HG02678 (cell line): ENCODE measurements around the gene UCP2.

ENCODE experiments used
- ATAC-seq: cut with Tn5 transposase; IDR thresholded peaks from one replicate; pipeline ENCODE4 v1.9.1; 2021; ENCODE audit warnings: mild to moderate bottlenecking, moderate library complexity; ENCODE audit not compliant: unreplicated experiment

Gene UCP2, protein sequence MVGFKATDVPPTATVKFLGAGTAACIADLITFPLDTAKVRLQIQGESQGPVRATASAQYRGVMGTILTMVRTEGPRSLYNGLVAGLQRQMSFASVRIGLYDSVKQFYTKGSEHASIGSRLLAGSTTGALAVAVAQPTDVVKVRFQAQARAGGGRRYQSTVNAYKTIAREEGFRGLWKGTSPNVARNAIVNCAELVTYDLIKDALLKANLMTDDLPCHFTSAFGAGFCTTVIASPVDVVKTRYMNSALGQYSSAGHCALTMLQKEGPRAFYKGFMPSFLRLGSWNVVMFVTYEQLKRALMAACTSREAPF

DNA sequence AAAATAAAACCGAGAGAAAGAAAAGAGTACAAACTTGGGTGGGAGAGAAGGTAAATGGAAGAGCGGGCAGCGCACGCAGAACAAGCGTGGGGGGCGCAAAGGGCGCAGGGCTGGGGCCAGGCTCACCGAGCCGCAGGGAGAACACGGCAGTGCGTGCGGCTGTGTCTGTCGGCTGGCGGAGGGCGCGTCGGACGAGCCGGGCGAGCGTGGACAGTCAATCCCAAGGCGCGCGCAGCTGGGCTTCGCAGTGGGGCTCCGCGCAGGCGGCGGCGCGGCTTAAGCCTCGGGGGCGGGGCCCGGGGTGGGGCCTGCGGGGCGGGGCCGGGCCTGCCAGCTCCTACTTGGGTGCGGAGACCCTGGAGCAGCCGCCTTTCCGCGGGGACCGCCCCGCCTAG, at the start of gene UCP2:
UCP2 (minus strand) TSS at position 249 of the 395 bp plus-strand sequence. CDS start 4,465 bp downstream, outside the sequence.
- peak; percentile 50 for ATAC-seq

DNA sequence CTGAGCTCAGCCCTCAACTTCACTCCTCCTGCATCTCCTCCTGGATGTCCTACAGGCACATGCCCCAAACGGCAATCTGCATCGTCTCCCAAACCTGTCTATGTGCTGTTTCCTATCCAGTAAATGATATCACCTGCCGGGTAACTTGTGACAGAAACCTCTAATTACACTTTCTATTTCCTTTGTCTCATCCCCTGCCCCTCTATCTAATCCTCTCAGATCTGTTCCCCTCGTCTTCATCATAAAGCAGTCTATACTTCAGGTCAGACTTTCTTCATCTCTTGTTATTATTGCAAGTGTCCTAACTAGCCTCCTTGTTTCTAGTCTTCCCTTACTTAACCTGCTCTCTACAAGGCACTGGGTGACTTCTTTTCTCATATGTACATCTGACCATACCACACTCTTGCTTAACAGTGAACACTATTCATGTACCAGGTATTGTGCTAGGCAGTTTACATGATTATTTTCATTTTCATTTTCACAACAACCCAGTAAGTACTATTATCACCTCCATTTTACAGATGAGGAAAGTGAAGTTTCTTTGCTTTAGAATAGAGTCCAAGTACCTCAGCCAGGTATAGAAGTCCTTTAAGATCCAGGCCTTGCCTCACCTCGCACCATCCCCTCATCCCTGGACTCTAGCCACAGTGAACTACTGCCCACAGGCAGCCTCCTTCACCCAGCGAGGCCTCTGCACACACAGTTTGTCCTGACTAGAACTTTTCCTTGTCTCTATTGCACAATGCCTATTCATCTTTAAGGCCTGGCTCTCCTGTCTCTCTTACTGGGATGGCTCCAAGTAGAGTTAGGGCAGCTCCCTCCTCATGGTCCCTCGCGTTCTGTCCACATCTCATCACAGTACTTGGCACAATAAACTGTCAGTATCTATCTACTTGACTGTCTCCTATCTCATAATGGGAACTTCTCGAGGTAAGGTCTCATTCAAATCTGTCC, 48.4 kb upstream of the UCP2 start:
- ATAC-seq, result no peak

DNA sequence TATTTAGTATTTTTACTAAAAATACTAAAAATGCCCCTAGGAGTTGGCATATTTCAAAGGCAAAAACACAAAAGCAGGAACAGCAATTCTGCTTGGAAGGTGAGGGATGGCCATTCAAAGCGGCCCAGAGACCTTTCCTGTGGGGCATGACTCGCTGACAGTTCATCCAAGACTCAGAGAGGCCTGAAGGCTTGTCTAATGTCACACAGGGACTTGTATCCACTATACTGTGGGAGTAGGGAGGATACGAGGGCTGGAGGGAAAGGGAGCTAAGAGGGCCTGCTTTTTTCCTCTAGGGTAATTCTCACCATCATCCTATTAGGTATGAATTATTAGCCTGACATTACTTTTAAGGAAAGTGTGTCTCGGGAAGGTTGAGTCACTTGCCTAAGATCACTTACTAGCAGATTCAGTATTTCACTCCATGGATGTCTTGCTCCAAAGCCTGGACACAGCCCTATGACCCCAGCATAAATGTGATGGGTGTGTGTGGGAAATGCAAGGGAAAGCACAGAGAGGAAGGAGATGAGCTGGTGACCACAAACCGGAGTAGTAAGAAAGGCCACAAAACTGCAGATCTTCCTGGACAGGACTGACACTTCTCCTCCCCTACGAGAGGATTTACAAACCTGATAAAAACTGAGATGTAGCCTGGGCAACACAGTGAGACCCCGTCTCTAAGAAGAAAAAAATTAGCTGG, 43.0 kb upstream of the UCP2 start:
- no peak for ATAC-seq

DNA sequence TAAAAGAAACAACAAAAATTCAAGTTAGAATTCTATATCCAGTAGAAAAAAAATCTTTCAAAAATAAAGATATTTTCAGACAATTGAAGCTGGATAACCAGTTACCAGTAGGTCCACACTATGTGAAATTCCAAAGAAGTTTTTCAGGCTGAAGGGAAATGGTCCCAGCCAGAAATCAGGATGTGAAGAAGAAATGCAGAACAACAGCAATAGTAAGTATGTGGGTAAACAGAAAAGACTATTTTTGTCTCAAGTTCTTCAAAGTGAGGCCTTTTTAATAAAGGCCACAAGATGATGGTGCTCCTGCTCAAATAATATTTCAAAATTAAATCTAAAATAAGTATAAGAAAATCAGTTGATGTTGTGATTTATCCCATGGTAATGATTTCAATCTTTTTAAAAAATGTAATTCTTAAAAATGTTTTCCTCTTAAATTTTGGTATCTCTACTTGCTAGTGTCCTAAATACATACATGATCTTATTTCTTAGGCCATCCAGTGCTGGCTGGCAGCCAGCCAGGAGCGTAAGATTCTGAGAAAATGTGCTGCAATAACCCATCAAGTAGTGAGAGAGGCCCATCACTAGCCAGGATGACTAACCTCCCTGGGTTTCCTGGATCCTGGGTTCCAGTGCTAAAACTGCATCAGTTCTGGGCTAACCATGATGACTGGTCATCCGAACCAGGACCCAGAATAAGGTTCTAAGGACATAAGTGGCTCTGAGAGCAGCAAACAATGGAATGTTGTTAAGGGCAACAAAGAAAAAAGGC, 41.8 kb upstream of the UCP2 start:
- no peak for ATAC-seq

DNA sequence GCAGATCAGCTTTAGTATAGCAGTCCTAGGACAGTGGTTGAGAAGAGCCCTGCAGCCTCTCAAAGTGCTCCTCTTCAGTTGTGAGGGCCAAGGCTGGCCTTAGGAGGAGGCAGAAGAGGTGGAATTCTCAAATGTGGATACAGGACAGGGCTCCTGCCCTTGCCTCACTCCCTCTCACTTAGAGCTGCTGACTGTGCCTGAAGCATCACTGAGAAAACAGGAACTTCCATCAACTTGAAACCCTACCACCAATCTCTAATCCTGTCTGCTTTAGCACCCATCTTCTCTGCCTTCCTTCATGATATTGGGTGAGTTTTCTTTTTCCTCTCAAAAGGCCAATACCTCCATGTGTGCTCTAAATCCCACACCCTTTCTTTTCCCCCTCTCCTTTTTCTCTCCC, 40.6 kb upstream of the UCP2 start:
- ATAC-seq, result no peak

DNA sequence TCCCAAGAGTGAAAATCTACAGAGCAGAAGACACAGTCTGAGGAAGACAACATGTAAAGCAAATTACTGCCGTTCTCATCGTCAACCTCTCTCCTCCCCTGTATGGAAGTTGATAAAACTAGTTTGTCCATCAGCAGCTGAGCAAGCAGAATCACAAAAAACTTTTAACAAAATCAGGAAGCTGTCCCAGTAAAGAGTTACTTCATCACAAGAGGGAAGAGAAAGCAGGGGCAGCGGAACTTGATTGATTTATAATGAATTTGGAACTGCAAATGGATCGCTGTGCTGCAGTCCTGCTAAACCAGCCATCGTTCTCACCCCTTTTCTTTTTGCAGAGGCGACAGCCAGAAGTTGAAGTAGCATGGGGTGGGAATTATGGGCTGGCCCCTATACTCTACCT, 39.9 kb upstream of the UCP2 start:
- ATAC-seq, result no peak

DNA sequence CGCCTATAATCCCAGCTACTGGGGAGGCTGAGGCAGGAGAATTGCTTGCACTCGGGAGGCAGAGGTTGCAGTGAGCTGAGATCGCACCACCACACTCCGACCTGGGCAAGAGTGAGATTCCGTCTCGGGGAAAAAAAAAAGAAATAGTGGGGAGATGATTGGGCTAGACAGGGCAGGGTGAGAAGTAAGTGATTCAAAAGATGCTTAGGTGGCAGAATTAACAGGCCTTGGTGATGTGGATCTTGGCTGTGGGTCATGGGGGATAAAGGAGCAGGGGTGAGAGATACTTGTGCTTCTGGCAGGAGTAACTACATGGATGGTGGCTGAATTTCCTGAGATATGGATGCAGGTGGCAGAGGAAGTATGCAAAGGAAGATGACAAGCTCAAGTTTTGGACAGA, 39.4 kb upstream of the UCP2 start:
- no peak for ATAC-seq

DNA sequence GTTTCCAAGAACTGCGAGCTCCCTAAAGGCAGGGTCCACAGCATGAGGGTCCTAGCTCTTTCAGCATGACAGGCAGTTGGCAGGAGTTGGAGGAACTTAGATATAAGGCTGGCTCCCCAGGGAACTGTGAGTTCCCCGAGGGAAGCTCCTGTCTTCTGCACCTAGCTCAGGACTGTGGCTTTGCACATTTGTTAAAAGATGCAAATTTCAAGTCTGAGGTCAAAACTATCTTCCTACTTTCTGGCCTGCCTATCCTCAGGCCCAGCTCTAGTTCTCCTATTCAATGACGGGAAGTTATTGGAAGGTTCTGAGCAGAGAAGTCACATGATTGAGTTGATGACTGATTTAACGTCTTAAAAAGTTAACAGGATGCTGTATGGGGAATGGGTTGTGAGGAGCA, 37.9 kb upstream of the UCP2 start:
- no peak for ATAC-seq

DNA sequence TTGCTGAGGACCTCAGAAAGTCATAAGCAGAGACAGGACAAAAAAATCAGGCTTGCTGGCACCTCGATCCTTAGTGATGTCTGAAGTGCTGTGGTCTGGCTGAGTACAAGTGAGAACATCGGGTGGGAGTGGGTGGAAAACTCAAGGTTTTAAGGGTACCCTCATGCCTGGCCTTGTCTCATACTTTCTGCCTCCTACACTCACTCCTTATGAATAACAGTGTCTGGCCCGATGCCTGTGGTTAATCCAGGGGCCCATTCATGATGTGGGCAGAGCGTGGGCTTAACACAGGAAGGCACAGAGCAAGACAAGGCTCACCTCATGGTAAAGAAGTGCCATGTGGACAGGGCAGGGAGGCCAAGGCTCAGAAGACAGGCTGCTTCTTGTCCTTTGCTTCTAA, 37.2 kb upstream of the UCP2 start:
- no peak for ATAC-seq

DNA sequence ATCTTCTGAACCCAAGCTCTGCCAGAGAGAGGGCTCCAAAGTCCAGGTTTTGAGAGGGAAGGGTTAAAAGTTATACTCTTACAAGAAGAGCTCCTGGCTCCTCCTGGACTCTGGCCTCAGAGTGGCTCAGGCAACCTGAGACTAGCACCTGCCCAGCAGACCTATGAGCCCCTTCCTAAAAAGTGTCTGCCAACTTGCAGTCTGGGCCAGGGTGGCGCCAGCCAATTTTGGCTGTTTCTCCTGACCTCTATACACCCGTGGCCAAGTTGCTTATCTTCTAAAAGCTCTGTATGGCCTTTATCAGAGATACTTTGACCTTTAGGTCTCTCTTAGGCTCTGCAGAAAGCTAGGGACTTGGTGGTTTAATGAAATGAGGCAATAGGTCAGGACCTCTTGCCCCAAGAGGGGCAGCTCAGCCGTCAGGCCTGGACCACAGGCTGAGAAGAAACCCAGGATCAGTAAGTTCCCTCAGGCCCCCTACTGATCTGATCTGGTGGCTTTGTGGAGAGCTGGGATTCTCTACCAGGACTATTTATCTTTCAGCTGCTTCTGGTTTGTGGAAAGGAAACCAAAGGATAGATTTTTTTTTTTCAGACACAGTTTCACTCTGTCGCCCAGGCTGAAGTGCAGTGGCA, 36.6 kb upstream of the UCP2 start:
- no peak for ATAC-seq

DNA sequence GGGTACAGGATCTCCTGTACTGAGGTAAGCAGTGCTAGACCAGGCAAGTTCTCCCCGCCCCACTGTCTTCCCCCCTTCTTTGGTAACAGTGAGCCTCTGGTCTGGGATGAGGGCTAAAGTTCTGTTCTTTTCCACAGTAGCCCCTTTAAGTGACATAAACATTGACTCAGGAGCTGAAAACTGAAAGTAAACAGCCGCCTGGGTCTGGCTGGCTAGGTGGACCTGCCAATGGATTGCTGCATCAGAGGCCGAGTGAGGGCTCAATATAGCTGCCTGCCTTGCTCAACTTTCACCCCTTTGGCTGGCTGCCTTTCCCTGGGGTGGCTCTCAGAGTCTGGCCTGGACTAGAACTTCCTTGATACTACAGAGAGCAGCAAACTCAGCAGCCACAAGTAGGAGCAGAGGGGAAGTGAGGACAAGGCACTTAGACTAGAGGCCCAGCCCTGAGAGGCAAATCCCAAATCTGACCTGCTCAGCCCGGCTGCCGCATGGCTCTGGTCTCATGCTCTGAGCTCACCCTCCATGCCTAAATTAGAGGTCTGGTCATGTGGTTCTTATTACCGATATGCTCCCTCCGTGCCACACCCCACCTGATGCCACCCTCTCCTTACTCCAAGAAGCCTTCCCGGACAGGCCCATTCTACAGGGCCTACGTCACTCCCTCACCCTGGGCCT, 35.8 kb upstream of the UCP2 start:
- ATAC-seq, result no peak

DNA sequence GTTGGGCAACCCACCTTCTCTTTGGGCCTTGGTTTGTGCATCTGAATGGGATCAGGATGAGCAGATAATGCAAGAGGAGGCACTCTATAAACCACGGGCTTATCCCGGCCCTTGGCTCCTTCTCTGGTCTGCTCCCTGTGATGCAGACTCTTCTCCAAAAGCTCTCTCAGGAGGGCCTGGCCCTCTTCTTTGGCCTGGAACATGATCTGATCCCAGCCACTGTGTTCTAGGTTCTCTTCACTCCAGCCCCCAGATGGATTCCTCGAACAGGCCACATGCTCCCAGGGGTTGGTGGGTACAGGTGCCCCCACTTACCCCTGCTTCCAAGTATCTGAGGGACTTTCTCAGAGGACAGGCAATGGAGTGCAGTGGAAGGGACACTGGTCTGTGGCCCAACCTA, 35.0 kb upstream of the UCP2 start:
- ATAC-seq, result no peak

DNA sequence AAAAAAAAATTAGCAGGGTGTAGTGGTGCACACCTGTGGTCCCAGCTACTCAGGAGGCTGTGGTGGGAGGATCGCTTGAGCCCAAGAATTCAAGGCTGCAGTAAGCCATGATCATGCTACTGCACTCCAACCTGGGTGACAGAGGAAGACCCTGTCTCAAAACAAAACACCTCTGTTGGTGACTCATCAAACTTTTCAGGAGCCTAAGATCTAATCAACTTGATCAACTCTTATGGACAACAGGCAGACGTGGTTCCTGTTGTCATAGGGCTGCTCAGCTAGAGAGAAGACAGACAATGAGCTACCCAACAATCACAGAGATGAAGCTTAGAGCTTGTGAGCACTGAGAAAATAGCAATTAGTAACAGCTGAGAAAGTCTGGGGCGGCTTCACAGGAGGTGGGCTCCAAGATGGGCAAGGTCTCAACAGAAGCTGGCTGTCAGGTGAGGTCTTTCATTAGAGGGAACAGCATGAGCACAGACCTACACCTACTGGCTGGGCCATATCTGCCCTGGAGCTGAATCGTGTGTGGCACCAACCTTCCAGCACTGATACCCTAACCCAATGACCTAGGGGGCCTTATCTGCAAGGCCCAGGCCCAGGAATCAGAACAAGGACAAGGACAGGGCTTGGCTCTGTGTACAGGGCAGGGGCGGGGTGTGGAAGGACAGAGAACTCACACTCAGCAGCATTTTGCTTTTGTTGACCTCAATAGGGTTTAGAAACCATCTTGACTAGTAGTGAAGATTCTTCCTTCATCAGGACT, 33.5 kb upstream of the UCP2 start:
- ATAC-seq, result no peak

DNA sequence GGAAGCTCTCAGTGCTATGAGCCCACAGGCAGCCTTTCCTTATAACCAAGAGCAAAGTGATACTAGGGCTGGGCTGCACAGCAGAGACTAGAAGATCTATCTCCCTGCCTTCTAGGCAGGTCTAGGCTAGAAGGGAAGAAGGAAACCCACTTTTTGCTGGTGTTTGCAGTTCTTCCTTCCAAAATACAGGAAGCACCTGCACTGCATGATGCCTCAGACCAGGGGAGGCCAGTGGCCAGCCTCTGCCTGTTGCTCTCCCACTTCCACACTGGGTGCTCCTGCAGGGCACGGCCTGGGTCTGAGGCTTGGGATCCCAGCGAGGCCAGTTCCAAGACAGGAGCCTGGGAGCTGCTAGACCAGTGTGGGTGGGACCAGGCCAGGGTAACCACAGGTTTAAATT, 32.2 kb upstream of the UCP2 start:
- no peak for ATAC-seq

DNA sequence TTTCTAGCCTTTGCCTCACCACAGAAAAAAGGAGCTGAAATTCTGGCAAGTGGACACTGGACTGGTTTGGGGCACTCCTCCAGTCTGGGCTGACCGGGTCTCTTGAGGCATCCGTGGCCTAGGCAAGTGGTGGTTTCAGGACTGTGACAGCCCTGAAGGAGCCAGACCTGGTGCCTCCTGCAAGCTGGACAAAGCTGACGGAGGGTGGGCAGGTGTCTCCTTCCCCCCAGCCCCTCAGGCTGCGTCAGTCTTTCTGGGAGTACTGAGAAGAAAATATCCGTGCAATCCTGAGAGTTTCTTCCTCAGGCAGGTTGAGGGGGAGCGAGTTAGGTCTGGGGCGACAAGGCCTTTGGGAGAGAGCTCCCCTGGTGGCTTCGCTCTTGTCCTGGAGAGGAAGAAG, 30.5 kb upstream of the UCP2 start:
- no peak for ATAC-seq

DNA sequence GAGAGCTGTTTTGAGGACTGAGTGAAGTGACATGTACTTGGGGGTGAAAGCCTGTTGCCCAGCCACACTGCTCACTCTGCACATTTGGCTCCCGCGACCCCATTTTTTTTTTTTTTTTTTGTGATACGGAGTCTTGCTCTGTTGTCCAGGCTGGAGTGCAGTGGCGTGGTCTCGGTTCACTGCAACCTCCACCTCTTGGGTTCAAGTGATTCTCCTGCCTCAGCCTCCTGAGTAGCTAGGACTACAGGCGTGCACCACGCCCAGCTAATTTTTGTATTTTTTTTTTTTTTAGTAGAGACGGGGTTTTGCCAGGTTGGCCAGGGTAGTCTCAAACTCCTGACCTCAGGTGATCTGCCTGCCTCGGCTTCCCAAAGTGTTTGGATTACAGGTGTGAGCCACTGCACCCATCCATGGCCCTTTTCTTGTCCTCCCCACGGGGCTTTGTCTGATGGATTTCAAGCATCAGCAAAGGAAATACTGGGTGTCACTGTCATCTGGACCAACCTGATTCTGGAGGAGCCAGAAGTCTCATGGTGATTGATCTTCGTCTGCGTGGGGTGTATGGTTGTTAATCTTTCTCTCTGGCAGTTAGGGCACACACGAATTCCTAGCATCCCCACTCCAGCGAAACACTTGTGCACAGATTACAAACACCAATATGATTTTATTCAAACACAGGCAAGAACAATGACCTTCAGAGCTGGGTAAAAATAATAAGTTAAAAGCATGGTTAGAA, 29.6 kb upstream of the UCP2 start:
- ATAC-seq, result no peak

DNA sequence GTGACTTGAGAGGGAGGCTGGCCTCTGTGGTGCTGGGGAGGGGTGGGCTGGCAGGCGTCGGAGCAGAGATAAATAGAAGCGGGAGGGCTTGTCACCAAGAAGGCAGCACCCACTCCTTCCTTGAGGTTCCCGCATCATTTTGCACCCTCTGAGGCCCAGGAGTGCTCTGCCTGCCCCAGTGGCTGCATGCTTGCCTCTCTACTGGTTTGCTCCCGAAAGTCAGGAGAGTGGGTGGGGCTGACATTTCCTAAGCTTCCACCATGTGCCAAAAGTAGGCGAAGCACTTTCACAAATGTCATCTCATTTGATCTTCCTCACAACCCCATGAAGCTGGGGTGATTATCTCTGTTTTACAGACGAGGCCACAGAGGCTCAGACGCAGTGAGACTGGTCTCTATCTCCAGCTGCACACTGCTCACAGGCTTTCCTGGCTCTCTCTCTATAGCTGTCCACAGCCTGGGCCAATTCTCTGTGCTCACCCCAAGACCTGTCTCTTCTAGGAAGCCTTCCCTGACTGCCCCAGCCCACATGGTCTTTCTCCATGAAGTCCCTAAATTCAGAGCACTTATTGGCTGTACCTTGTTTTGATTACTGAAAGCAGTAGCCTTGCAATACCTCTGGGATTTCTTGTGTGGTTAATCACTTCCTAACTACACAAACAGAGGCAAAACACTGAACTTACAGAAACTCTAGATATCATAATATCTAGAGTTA, 28.9 kb upstream of the UCP2 start:
- peak; percentile 70 for ATAC-seq
